Measurements from ENCODE around the gene WDPCP.
"Not testable (repeated sequence)": the region's sequence is repeated elsewhere in the genome, so short reads cannot be mapped to it uniquely, and the experiment has no call there.

WDPCP gene

DNA sequence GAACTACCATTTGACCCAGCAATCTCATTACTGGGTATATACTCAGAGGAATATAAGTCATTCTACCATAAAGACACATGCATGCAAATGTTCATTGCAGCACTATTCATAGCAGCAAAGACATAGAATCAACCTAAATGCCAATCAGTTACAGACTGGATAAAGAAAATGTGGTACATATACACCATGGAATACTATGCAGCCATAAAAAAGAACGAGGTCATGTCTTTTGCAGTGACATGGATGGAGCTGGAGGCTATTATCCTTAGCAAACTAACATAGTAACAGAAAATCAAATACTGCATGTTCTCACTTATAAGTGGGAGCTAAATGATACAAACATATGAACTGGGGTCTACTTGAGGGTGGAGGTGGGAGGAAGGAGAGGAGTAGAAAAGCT lies 230.6 kb downstream of the WDPCP start:
- not testable (repeated sequence) for DNase-seq (ENCODE audit: low spot score)

DNA sequence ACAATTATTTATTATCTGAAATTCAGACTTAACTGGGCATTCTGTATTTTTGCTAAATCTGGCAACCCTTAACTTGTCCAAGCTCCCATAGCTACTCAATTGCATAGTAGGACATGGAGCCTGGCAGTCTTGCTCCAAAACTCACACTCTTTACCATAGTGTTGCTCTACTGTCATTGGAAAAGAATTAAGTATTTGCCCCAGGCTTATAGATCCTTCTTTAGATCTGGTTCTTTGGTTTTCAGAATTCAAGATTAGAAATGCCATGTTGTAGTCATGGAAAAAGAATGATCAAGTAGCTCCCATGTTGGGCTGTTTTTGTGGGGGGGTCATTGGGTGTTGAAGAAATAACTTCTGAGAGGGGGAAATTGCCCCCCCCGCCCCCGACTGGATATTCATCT lies 240.9 kb downstream of the WDPCP start:
- DNase-seq (ENCODE audit: low spot score) = no peak

DNA sequence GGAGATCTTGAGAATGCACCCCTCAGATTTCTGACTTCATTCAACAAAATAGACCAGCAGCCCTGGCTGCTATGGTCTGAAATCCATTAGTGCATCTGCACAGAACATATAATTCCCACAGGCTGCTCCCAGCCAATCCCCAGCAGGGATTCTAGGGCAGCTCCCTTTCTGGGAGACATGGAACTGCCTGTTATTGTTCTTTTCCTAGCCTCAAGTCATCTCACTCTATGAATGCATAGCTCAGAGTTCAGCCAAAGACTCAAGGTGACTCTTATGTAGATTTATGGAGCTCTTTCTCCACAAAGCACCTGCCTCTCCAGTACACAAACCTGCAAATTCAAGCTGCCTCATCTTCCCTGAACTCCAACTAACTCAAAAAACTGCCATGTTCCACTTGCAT lies 241.9 kb downstream of the WDPCP start:
- no peak for DNase-seq (ENCODE audit: low spot score)

DNA sequence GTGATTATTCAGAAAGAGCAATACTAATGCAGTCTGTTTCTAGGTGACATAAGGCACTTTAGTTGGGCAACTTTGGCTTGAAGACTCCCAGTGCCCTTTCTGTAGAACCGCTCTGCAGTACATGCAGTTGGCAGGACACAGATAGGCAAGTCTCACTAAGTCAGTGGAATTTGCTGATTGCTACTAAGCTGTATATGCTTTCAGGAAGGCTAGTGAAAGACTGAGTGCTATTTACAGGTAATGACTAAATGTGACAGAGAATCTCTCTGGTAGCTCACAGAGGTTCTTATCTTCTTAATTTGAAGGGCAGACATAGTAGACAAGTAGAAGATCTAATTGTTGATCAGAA lies 243.0 kb downstream of the WDPCP start:
- DNase-seq (ENCODE audit: low spot score) = no peak

- DNase-seq (ENCODE audit: low spot score) = no peak
Observed at GRCh38 chr2:63344575-63345284, 243.5 kb downstream of the WDPCP start.

- no peak for DNase-seq (ENCODE audit: low spot score)
Observed at GRCh38 chr2:63343397-63344109, 244.7 kb downstream of the WDPCP start.

DNA sequence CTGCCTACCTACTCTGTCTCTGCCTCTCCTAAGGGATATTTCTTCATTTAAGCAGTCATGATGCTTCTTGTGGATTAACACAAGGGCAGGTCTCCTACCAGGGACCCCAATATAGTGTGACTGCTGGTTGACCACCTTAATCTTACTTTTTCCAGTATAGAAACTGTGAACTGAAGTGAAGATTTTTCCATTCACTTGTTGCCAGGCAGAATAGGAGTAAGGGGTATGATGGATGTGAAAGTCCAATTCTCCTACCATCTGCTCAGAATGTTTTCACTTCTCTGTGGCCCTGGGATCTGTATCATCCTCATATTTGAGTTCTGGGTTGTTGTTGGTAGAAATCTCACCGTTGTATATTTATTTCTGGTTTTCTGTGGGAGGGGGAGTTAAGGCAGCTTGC lies 247.8 kb downstream of the WDPCP start:
- DNase-seq (ENCODE audit: low spot score) = no peak

- DNase-seq (ENCODE audit: low spot score) = no peak
Observed at GRCh38 chr2:63334910-63335309, 253.4 kb downstream of the WDPCP start.

DNA sequence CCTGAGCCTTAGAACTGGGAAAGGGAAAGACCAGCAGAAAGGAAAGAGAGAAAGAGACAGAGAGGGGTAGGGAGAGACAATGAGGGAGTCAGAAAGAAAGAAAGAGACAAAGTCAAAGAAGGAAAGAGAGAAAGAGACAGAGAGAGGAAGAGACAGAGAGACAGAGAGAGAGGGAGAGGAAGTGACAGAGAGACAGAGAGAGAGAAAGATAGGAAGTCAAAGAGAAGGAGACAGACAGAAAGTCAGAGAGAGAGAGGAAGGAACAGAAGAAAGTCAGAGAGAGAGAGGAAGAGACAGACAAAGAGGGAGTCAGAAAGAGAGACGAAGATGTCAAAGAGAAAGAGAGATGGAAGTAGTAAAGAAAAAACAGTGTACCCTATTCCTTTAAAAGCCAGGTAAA lies 261.8 kb downstream of the WDPCP start:
- DNase-seq (ENCODE audit: low spot score) = no peak

DNA sequence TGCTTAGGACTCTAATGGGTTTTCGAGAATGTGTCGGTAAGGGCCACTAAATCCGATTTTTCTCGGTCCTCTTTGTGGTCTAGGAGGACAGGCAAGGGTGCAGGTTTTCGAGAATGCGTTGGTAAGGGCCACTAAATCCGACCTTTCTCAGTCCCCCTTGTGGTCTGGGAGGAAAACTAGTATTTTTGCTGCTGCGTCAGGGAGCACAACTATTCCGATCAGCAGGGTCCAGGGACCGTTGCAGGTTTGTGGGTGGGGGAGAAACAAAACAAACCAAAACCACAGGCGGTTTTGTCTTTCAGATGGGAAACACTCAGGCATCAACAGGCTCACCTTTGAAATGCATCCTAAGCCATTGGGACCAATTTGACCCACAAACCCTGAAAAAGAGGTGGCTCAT lies 264.6 kb downstream of the WDPCP start:
- not testable (repeated sequence) for DNase-seq (ENCODE audit: low spot score)

DNA sequence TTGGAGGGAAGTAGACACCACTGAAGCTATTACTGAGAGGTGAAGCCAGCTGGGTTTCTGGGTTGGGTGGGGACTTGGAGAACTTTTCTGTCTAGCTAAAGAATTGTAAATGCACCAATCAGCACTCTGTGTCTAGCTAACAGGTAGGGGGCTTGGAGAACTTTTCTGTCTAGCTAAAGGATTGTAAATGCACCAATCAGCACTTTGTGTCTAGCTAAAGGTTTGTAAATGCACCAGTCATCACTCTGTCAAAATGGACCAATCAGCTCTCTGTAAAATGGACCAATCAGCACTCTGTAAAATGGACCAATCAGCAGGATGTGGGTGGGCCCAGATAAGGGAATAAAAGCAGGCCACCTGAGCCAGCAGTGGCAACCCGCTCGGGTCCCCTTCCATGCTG lies 266.3 kb downstream of the WDPCP start:
- not testable (repeated sequence) for DNase-seq (ENCODE audit: low spot score)

DNA sequence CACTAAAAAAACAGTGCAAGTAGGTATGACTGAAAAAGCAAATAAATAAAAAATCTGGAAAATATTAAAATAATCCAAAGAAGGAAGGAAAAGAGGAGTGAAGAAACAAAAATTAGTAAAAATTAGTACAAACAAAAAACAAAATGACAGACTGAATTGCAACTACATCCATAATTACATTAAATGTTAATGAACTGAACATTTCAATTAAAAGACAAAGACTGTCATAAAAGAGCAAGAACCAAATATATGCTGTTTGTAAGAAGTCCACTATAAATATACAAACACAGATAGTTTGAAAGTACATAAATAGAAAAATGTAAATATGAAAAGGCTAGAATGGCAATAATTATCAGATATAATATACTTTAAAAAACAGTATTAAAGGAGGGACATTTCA lies 267.6 kb downstream of the WDPCP start:
- DNase-seq (ENCODE audit: low spot score) = no peak

DNA sequence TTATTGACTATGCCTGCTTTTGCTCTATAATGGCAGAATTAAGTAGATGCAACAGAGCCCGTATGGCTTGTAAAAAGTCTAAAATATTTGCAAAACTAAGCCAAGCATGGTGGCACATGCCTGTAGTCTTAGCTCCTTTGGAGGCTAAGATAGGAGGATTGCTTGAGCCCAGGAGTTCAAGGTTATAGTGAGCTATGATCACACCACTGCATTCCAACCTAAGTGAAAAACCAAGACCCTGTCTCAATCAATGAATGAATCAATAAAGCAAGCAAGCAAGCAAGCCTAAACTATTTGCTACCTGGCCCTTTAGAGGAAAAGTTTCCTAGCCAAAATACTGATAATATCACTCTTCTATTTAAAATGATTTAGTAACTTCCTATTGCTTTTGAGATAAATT lies 277.7 kb downstream of the WDPCP start:
- no peak for DNase-seq (ENCODE audit: low spot score)

- no peak for DNase-seq (ENCODE audit: low spot score)
Observed at GRCh38 chr2:63301481-63301880, 286.8 kb downstream of the WDPCP start.

GRCh38 chr2:63300835-63301234 lies 287.4 kb downstream of the WDPCP start:
- DNase-seq (ENCODE audit: low spot score) = no peak

DNA sequence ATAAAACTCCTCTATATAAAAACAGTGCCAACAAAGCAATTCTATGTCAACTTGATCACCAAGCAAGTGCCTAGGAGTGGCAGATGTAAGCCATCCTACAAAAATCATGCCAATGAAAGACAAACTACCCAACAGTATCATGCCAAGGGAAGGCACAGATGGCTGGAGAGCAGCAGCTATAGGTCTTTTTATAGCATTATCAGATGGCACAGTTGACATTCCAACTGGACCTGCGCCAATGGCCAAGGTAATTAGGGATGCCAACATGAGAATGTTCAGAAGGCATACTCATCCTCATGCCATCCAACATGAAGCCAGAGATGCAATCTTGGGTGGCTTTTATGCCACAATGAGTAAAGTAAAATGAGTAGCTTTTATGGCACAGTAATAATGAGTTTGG lies 300.3 kb downstream of the WDPCP start:
- DNase-seq (ENCODE audit: low spot score) = no peak

DNA sequence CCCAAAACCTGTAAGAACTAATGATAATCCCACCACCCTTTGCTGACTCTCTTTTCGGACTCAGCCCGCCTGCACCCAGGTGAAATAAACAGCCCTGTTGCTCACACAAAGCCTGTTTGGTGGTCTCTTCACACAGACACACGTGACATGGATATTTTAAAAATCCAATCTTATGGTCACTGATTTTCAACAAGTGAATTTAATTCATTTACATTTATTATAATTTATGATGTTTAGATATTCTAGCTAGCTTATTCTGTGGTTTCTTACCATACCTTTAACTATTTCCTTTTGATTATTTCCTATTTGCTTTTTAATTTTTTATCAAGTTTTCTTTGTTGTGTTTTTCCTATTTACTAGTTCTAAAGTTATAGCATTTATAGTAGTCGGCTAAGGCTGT lies 301.8 kb downstream of the WDPCP start:
- DNase-seq (ENCODE audit: low spot score) = not testable (repeated sequence)

DNA sequence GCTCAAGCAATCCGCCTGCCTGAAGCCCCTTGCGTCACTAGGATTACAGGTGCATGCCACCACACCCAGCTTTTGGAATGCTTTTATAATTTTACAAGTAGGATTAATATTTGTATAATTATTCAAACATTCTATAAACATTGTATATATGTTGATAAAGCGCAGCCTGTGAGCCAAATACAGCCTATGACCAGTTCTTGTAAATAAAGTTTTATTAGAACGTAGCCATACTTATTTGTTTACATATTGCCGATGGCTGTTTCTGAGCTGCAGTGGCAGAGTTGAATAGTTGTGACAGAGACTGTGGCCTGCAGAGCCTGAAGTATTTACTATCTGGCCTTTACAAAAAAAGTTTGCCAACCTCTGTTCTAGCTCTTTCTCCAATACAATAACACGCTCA lies 305.0 kb downstream of the WDPCP start:
- DNase-seq (ENCODE audit: low spot score) = no peak

- no peak for DNase-seq (ENCODE audit: low spot score)
Observed at GRCh38 chr2:63272560-63272959, 315.7 kb downstream of the WDPCP start.

- DNase-seq (ENCODE audit: low spot score) = no peak
Observed at GRCh38 chr2:63270717-63271116, 317.6 kb downstream of the WDPCP start.

- DNase-seq (ENCODE audit: low spot score) = no peak
Observed at GRCh38 chr2:63268946-63269345, 319.3 kb downstream of the WDPCP start.

- DNase-seq (ENCODE audit: low spot score) = no peak
Observed at GRCh38 chr2:63261137-63261621, 327.1 kb downstream of the WDPCP start.

GRCh38 chr2:63257473-63257872 lies 330.8 kb downstream of the WDPCP start:
- no peak for DNase-seq (ENCODE audit: low spot score)

DNA sequence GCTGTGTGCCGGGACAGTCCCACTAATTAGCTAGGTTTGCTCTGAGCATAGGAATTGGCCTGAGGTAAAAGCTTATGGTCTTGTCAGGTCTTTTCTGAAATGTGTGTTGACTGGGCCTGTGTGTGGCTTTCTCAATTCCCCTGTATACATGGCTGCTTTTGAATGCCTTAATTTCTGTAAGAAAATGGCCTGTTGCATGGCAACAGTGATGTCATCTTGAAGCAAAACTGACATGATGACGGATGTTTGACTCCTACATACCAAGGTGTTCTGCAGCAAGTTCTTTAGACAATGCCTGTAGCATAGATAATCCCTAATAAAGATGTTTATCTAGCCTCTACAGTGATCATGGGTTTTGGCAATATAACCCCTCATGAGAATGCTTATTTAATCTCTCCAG lies 339.1 kb downstream of the WDPCP start:
- DNase-seq (ENCODE audit: low spot score) = no peak
